ENCODE results near the gene STK11. TPM values are rescaled to one million over a fixed set of nuclear protein-coding genes. Genes with fewer than 3 reads are reported as not detected.

Gene STK11
- total RNA-seq, 3 donors from 2014 or later: 69.6 to 86.6 (median 76.3) TPM

- ATAC-seq (peak; percentile 18), DNase-seq (peak; percentile 87 to 93 (median 90))
- peak overlapping the region; percentile 51 for H3K4me3 ChIP-seq
- H3K9me3 ChIP-seq: no peaks in the 10 kb centered on the region
- intact Hi-C loops (cut with DNase I, micrococcal nuclease): no loop called here
- H3K36me3 ChIP-seq (ENCODE audit: low read depth): no peaks in the 10 kb centered on the region
- TF ChIP-seq CTCF (IDR thresholded peaks at IDR 0.05): peak; percentile 73
- H3K4me1 ChIP-seq (ENCODE audit: low read depth): peaks cover 61% of the 10 kb centered on the region
These were observed 43.3 kb downstream of the STK11 start for GRCh38 chr19:1248786-1249297.

- H3K9me3 ChIP-seq: no peaks in the 10 kb centered on the region
- H3K4me3 ChIP-seq: peak overlapping the region; percentile 56
- DNase-seq (peak; percentile 96 to 97 (median 96)), ATAC-seq (peak; percentile 52)
- intact Hi-C loops (cut with DNase I, micrococcal nuclease): no loop called here
- H3K4me1 ChIP-seq (ENCODE audit: low read depth): peaks cover 61% of the 10 kb centered on the region
- no peak for TF ChIP-seq CTCF (IDR thresholded peaks at IDR 0.05)
- peaks cover 4% of the 10 kb centered on the region for H3K36me3 ChIP-seq (ENCODE audit: low read depth)
These were observed 43.9 kb downstream of the STK11 start for GRCh38 chr19:1249298-1249989.

GRCh38 chr19:1249990-1250436 is 44.4 kb downstream of the STK11 start:
- Histone ChIP-seq H3K4me1 (ENCODE audit: low read depth) (peaks cover 60% of the 10 kb centered on the region), H3K9me3 (no peaks in the 10 kb centered on the region), H3K4me3 (peak overlapping the region; percentile 56), H3K36me3 (ENCODE audit: low read depth) (peaks cover 4% of the 10 kb centered on the region)
- intact Hi-C loops (cut with DNase I, micrococcal nuclease): no loop called here
- ATAC-seq: no peak
- DNase-seq: no peak
- TF ChIP-seq CTCF (IDR thresholded peaks at IDR 0.05): no peak

- ATAC-seq (no peak), DNase-seq (peak; percentile 70 to 87 (median 75))
- no peaks in the 10 kb centered on the region for H3K9me3 ChIP-seq
- peaks cover 7% of the 10 kb centered on the region for H3K36me3 ChIP-seq (ENCODE audit: low read depth)
- peaks cover 60% of the 10 kb centered on the region for H3K4me1 ChIP-seq (ENCODE audit: low read depth)
- no peak for TF ChIP-seq CTCF (IDR thresholded peaks at IDR 0.05)
- intact Hi-C loops (cut with DNase I, micrococcal nuclease): no loop called here
- H3K4me3 ChIP-seq: peak overlapping the region; percentile 56
These were observed 45.1 kb downstream of the STK11 start for GRCh38 chr19:1250437-1251260.

- TF ChIP-seq CTCF (IDR thresholded peaks at IDR 0.05): no peak
- Histone ChIP-seq H3K9me3 (no peaks in the 10 kb centered on the region), H3K36me3 (ENCODE audit: low read depth) (peaks cover 9% of the 10 kb centered on the region), H3K4me3 (peak overlapping the region; percentile 56), H3K4me1 (ENCODE audit: low read depth) (peaks cover 56% of the 10 kb centered on the region)
- peak; percentile 2 for ATAC-seq
- intact Hi-C loops (cut with DNase I, micrococcal nuclease): no loop called here
- peak; percentile 83 to 92 (median 85) for DNase-seq
These were observed 46.0 kb downstream of the STK11 start for GRCh38 chr19:1251330-1252220.

All from mucosa of descending colon (tissue), 3 donors.